HepG2 (cell line): ENCODE results near the gene PFN1. TPM values are rescaled to one million over a fixed set of nuclear protein-coding genes. Genes with fewer than 3 reads are reported as not detected.

Experiments
- ATAC-seq: fragments of 200-7000 bp; cut with Tn5 transposase; 3 replicates; pipeline ENCODE4 v1.9.1; 2020; ENCODE audit warnings: mild to moderate bottlenecking, moderate library complexity
- BruUV-seq: library from RNA; stranded (reverse); fragments of 400-500 nt; replicated peaks from 2 replicates; lab custom pipeline; 2021; lab: Mats Ljungman, UMichigan
- CTCF ChIA-PET: fragments of 300-600 bp; formaldehyde crosslinking; extraction: SDS; loops from one replicate; lab custom pipeline; 2021; ENCODE audit warnings: low total read pairs, inconsistent platforms, low intra/inter-chr PET ratio; lab: Yijun Ruan, JAX
- POLR2A ChIA-PET: fragments of 350-600 bp; sonication (Branson Sonifier 250); formaldehyde crosslinking; loops from one replicate; lab custom pipeline; 2020; ENCODE audit warnings: antibody characterized with exemption, inconsistent platforms; lab: Yijun Ruan, JAX
- DNase-seq: peaks from one replicate; pipeline ENCODE4 v3.0.0-alpha.2; 2015; ENCODE audit warnings: low spot score
- FAIRE-seq: peaks from 3 replicates; lab custom pipeline; 2011; peaks lifted over from hg19 to GRCh38; lab: Jason Lieb, UNC
- H2AFZ ChIP-seq: one replicate; pipeline ENCODE4 v1.6.1; 2011; ENCODE audit warnings: low read length, inconsistent platforms
- H3K27ac ChIP-seq: fragments of 300-600 bp; 3 replicates; pipeline ENCODE4 v1.8.0; 2011; ENCODE audit warnings: mixed run types, mild to moderate bottlenecking, mixed read lengths, low read length, inconsistent platforms; ENCODE audit not compliant: insufficient read depth; ENCODE audit errors: extremely low read length
- H3K27me3 ChIP-seq, 2 experiments: fragments of 200-600 bp in 1 of 2; 2 replicates in 1 of 2; 3 replicates in 1 of 2; pipeline versions ENCODE4 v1.6.0 to v1.8.0; 2011; ENCODE audit warnings: low read length in 2 of 2, mild to moderate bottlenecking in 2 of 2, moderate library complexity in 2 of 2, inconsistent platforms in 1 of 2; ENCODE audit not compliant: insufficient read depth in 2 of 2, control insufficient read depth in 1 of 2
- H3K36me3 ChIP-seq, 2 experiments: fragments of 200-600 bp in 1 of 2; replicated peaks in 1 of 2; 2 replicates in 1 of 2; 3 replicates in 1 of 2; pipeline versions ENCODE4 v1.5.1 to v1.8.0; 2011; ENCODE audit warnings: low read length in 2 of 2, inconsistent platforms in 1 of 2; ENCODE audit not compliant: insufficient read depth in 2 of 2, control insufficient read depth in 1 of 2
- H3K4me1 ChIP-seq: 2 replicates; pipeline ENCODE4 v1.5.1; 2012; ENCODE audit warnings: low read length, inconsistent platforms; ENCODE audit not compliant: insufficient read depth
- H3K4me2 ChIP-seq: 2 replicates; pipeline ENCODE4 v1.6.0; 2011; ENCODE audit warnings: low read depth, low read length, inconsistent platforms
- H3K4me3 ChIP-seq, 3 experiments: fragments of 200-600 bp in 1 of 3; sonication (generic), shearing (Covaris generic) in 1 of 3; replicated peaks in 1 of 3; 2 replicates each; pipeline ENCODE4 v1.5.1; 2011 to 2016; ENCODE audit warnings: low read length in 3 of 3, inconsistent platforms in 2 of 3, low read depth in 2 of 3, mild to moderate bottlenecking in 2 of 3, control low read depth in 1 of 3, mixed read lengths in 1 of 3; ENCODE audit not compliant: insufficient read depth in 1 of 3
- H3K79me2 ChIP-seq: one replicate; pipeline ENCODE4 v1.6.1; 2011; ENCODE audit warnings: low read length, inconsistent platforms; ENCODE audit not compliant: insufficient read depth
- H3K9ac ChIP-seq: 2 replicates; pipeline ENCODE4 v1.6.0; 2011; ENCODE audit warnings: mild to moderate bottlenecking, low read depth, low read length, inconsistent platforms; ENCODE audit not compliant: insufficient read depth
- H3K9me3 ChIP-seq: 2 replicates; pipeline ENCODE4 v1.5.1; 2012; ENCODE audit warnings: mild to moderate bottlenecking, low read length
- H4K20me1 ChIP-seq: 2 replicates; pipeline ENCODE4 v1.6.0; 2011; ENCODE audit warnings: inconsistent platforms, mild to moderate bottlenecking, low read length, moderate library complexity; ENCODE audit not compliant: insufficient read depth
- AKAP8 ChIP-seq: sonication (generic); formaldehyde crosslinking; IDR thresholded peaks from 2 replicates; pipeline ENCODE4 v1.5.1; 2020; ENCODE audit warnings: mild to moderate bottlenecking, missing genetic modification reagents
- CBX2 ChIP-seq, 2 experiments: fragments of 200-600 bp in 1 of 2; sonication (generic); formaldehyde crosslinking in 1 of 2; IDR thresholded peaks; 2 replicates each; pipeline versions ENCODE4 v1.7.0 to v1.8.1; 2018 to 2022; ENCODE audit warnings: low read depth in 2 of 2, low read length in 1 of 2, mild to moderate bottlenecking in 1 of 2, missing genetic modification reagents in 1 of 2
- CREB1 ChIP-seq, 2 experiments: fragments of 450-650 bp in 1 of 2; IDR thresholded peaks; 2 replicates each; pipeline ENCODE4 v1.6.1; 2016 to 2017; ENCODE audit warnings: control low read depth in 1 of 2, mild to moderate bottlenecking in 1 of 2, missing compliant biosample characterization in 1 of 2, missing genetic modification characterization in 1 of 2
- GMEB2 ChIP-seq: IDR thresholded peaks from 2 replicates; pipeline ENCODE4 v1.6.1; 2016; ENCODE audit warnings: missing biosample characterization, missing genetic modification reagents, low read depth
- HOXA5 ChIP-seq: sonication (generic); formaldehyde crosslinking; IDR thresholded peaks from 2 replicates; pipeline ENCODE4 v1.4.0; 2020; ENCODE audit warnings: missing genetic modification reagents
- KDM5A ChIP-seq: fragments of 200-600 bp; sonication (generic); IDR thresholded peaks from 2 replicates; pipeline ENCODE4 v1.7.0; 2018; ENCODE audit warnings: antibody characterized with exemption, mild to moderate bottlenecking, low read length, borderline replicate concordance
- XRCC5 ChIP-seq: fragments of 200-400 bp; formaldehyde crosslinking; optimal IDR thresholded peaks from 2 replicates; pipeline ENCODE3; 2017; ENCODE audit warnings: mild to moderate bottlenecking, low read length
- ZFAT ChIP-seq: sonication (generic); formaldehyde crosslinking; conservative IDR thresholded peaks from 2 replicates; pipeline ENCODE4 v1.8.1; 2023; ENCODE audit warnings: missing genetic modification reagents, inconsistent platforms
- ZNF12 ChIP-seq: sonication (generic); formaldehyde crosslinking; IDR thresholded peaks from 2 replicates; pipeline ENCODE4 v1.5.0; 2020; ENCODE audit warnings: missing genetic modification reagents
- ZNF264 ChIP-seq: sonication (generic); formaldehyde crosslinking; IDR thresholded peaks from 2 replicates; pipeline ENCODE4 v1.4.0; 2020; ENCODE audit warnings: missing genetic modification reagents
- ZNF432 ChIP-seq: sonication (generic); formaldehyde crosslinking; IDR thresholded peaks from 2 replicates; pipeline ENCODE4 v1.5.0; 2020; ENCODE audit warnings: missing genetic modification reagents, mild to moderate bottlenecking, borderline replicate concordance
- ZNF747 ChIP-seq: sonication (generic); formaldehyde crosslinking; IDR thresholded peaks from 2 replicates; pipeline ENCODE4 v1.8.1; 2023; ENCODE audit warnings: missing genetic modification reagents, mild to moderate bottlenecking, borderline replicate concordance
- WGBS: methylation state at CpG from one replicate; pipeline ENCODE4 v1.1.6; 2017; ENCODE audit warnings: low lambda C conversion rate; 5-methylcytosine and 5-hydroxymethylcytosine counted together
- in situ Hi-C: cut with HindIII; loops from 2 replicates; pipeline ENCODE4 v1.10.0; 2017; ENCODE audit warnings: low pct_unique_long_range_greater_than_20kb; ENCODE audit not compliant: extremely low pct_ligation_motif_present
- intact Hi-C: fragments of 100-400 bp; cut with micrococcal nuclease; formaldehyde crosslinking; loops from one replicate; pipeline ENCODE4 v1.10.0; 2022; ENCODE audit not compliant: unreplicated experiment
- polyA plus RNA-seq, 8 experiments: library from polyadenylated mRNA; depleted of rRNA in 3 of 8; stranded (reverse) in 7 of 8; unstranded in 1 of 8; fragments of >200 nt; fragmentation: Illumina TruSeq in 4 of 8; extraction: Trizol in 4 of 8; gene quantifications; 2 replicates each; pipeline versions ENCODE4 v1.2.1 to v1.2.3, GENCODE V29; 2011 to 2016; ENCODE audit warnings: low read depth in 4 of 8, missing spikeins in 1 of 8, mixed read lengths in 1 of 8; ENCODE audit not compliant: insufficient read depth in 1 of 8
- total RNA-seq, 5 experiments: library from RNA; depleted of rRNA; stranded (reverse); fragments of >200 nt; fragmentation: Illumina TruSeq; extraction: Trizol; gene quantifications; 2 replicates each; pipeline ENCODE4 v1.2.3, GENCODE V29; 2016; ENCODE audit warnings: low read depth in 1 of 5
- TF ChIP-seq, protein P1 (sequence below): sonication (generic); formaldehyde crosslinking; IDR thresholded peaks from 2 replicates; pipeline ENCODE4 v1.5.0; 2020; ENCODE audit warnings: missing genetic modification reagents, mild to moderate bottlenecking, borderline replicate concordance

Gene PFN1
- total and polyA plus RNA-seq, 2 of the 13 experiments (the other 11 are each of a cell fraction or from before 2014, with no cell fraction given), result 494 to 613 TPM

DNA sequence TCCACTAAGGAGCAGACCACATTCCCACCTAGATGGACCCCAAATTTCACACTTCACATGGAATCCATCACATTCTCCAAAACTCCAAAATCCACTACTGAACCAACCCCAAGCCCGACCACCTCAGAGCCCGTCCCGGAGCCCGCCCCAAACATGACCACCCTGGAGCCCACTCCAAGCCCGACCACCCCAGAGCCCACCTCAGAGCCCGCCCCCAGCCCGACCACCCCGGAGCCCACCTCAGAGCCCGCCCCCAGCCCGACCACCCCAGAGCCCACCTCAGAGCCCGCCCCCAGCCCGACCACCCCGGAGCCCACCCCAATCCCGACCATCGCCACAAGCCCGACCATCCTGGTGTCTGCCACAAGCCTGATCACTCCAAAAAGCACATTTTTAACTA, 14.7 kb downstream of the PFN1 start:
- no peak for ATAC-seq
- no peak overlapping the region for H3K4me3 ChIP-seq
- H3K4me1 ChIP-seq, result peaks cover 19% of the 10 kb centered on the region
- in situ Hi-C loops, result no loop called here
- no peak for FAIRE-seq
- no peaks in the 10 kb centered on the region for H4K20me1 ChIP-seq
- peak overlapping the region; percentile 69 for H3K4me2 ChIP-seq
- BruUV-seq, result no TSS peak
- no peaks in the 10 kb centered on the region for H3K9me3 ChIP-seq
- peaks cover 0 to 13% of the 10 kb centered on the region in 2 experiments; a peak in 3 of 5 replicates for H3K36me3 ChIP-seq
- H3K9ac ChIP-seq, result no peak overlapping the region
- 82% methylated on average over 12 of the region's 16 CpGs for WGBS
- ChIA-PET POLR2A (interaction anchor here (0.8 to 1.5 kb wide), 5 partner anchors 14 to 34 kb away, joined by 3 to 11 read pairs (median 4); partner anchors contain the start of genes ENO3, PFN1 and SPAG7), CTCF (interaction anchor here (2.0 kb wide), 1 partner anchor 24 kb away, joined by 10 read pairs; no protein-coding TSS in a partner anchor)
- H3K27me3 ChIP-seq, result no peaks in the 10 kb centered on the region
- DNase-seq, result no peak
- intact Hi-C loops, result loop anchor here (1.0 kb wide), 1 partner anchor 24 kb away; no protein-coding TSS in a partner anchor
- H3K27ac ChIP-seq, result no peak overlapping the region
- H2AFZ ChIP-seq, result no peak overlapping the region
- peaks cover 8% of the 10 kb centered on the region for H3K79me2 ChIP-seq
- TF ChIP-seq KDM5A (no peak), CBX2 (IDR thresholded peaks at IDR 0.05; ENCODE audit: low read depth, low read length) (no peak), CBX2 (CRISPR knock-in tag; IDR thresholded peaks at IDR 0.05; ENCODE audit: low read depth) (no peak), ZNF432 (no peak), XRCC5 (no peak), ZNF747 (CRISPR knock-in tag) (no peak), CREB1 (IDR thresholded peaks at IDR 0.05) (no peak), CREB1 (CRISPR knock-in tag; IDR thresholded peaks at IDR 0.05) (no peak), ZNF12 (CRISPR knock-in tag) (no peak), GMEB2 (CRISPR knock-in tag) (no peak), AKAP8 (no peak), ZFAT (CRISPR knock-in tag) (no peak), HOXA5 (CRISPR knock-in tag) (no peak), ZNF264 (no peak)
- TF ChIP-seq, protein P1, sequence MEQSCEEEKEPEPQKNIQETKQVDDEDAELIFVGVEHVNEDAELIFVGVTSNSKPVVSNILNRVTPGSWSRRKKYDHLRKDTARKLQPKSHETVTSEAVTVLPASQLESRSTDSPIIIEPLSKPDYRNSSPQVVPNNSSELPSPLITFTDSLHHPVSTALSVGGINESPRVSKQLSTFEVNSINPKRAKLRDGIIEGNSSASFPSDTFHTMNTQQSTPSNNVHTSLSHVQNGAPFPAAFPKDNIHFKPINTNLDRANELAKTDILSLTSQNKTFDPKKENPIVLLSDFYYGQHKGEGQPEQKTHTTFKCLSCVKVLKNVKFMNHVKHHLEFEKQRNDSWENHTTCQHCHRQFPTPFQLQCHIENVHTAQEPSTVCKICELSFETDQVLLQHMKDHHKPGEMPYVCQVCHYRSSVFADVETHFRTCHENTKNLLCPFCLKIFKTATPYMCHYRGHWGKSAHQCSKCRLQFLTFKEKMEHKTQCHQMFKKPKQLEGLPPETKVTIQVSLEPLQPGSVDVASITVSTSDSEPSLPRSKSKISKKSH (CRISPR knock-in tag), result no peak
